AML-193 (cell line): Measurements from ENCODE around the gene PHF11.
"Not testable (repeated sequence)": the region's sequence is repeated elsewhere in the genome, so short reads cannot be mapped to it uniquely, and the experiment has no call there.

Experiments used
- DNase-seq, 2 experiments: peaks; one replicate each; lab custom pipeline; 2025; lab: John Stamatoyannopoulos, UW

PHF11 gene

DNA sequence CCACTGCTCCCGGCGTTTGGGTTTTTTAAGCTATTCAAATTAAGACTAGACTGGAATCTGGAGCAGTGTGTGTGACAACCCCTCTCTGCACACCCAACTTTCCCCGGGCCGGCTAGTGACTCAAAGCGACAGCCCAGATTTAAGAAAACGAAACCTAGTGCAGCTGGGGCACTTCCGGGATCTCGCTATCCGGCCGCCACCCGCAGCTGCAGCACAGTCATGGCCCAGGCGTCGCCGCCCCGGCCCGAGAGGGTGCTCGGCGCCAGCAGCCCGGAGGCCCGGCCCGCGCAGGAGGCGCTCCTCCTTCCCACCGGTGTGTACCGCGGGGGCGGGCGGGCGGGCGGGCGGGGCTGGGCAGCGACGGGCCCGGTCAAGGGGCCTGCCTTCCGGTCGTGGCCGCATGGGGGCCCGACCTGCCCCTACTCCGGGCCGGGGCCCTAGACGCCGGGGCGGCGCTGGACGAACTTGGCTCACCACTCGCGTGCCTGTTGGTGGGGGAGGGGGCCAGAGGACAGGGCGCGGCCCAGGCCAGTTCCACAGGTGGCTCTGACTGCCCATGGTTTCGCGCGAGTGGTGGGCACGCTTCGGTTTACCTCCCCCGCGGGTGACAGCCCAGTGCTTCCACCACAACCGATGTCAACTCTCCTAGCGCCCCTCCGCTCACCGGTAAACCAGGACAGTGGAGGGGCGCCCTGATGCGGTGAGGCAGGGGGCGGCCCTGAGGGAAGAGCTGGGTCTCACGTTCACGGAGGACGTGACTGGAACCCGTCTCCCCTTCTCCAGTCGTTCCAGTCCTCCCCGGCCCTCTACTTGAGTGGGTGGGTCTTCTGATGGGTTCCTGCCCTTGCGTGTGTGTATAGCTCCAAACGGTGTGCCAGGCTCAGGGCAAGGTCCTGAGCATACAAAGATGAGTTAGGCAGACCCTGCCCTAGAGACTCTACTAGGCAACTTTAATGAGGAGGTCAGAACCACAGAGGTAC lies at the start of gene PHF11:
TSS of gene PHF11 (plus strand) at position 171 of the 980 bp plus-strand sequence. CDS start at position 220, 49 bp downstream.
- peak; percentile 70 to 71 for DNase-seq

DNA sequence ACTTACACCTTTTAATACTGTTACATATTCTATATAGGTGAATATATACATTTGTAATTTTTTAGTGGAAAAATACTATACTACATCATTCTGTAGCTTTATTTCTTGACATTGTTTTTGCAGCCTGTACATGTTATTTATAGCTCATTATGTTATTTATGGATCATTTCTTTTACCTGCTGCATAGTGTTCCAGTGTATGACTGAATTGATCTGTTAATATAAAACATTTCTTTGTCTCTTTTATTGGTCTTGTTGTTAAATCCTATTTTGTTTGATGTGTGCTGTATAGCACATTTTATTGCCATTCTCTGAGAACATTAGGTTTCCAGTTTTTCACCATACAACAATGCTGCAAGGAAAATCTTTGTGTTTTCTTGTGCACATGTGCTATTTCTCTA lies 49.3 kb upstream of the PHF11 start:
- DNase-seq: no peak

DNA sequence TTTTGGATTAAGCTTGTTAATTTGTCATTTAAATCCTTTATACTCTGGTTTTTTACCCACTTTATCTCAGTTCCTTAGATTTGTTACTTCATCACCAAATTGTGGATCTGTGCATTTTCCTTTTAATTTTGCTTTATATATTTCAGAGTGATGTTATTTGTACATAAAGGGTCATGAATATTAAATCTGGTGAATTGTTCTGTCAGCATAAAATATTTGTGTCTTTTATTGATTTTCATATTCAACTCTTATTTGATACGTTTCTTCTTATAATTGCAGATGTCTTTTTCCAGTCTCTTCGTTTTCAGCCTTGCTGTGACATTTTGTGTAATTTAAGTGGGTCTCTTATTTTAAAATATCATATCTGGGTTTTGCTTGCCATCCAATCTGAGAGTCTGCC lies 47.0 kb upstream of the PHF11 start:
- DNase-seq: no peak

DNA sequence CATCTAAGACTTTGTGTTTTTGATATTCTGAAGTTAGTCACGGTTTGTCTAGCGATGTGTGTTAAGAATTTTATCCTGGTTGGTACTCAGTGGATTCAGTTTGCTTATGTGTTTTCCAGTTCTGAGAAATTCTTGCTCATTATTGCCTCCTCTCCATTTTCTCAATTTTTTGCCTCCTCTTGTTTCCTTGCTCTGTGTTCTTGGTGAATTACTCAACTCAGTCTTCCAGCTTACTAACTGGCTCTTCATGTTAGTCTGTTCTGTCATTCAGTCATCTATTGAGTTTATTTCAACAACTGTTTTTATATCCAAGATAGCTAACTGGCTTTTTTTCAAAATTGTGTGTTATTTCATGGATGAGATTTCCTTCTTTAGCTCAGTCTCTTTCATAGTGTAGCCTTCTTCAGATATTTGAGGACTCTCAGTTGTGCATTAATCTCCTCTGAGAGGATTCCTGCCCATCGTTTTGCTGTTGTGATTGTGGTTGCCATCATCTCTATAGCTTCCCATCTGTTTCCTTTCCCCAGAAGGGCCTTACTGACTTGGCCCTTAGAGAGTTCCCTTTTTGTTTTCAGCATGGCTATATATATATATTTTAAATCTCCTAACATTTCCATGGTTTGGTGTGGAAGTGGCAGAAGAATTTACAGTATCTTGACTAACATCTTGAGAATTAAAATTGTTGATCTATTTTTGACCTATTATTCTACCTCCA lies 45.5 kb upstream of the PHF11 start:
- peak; percentile 65 to 71 for DNase-seq

DNA sequence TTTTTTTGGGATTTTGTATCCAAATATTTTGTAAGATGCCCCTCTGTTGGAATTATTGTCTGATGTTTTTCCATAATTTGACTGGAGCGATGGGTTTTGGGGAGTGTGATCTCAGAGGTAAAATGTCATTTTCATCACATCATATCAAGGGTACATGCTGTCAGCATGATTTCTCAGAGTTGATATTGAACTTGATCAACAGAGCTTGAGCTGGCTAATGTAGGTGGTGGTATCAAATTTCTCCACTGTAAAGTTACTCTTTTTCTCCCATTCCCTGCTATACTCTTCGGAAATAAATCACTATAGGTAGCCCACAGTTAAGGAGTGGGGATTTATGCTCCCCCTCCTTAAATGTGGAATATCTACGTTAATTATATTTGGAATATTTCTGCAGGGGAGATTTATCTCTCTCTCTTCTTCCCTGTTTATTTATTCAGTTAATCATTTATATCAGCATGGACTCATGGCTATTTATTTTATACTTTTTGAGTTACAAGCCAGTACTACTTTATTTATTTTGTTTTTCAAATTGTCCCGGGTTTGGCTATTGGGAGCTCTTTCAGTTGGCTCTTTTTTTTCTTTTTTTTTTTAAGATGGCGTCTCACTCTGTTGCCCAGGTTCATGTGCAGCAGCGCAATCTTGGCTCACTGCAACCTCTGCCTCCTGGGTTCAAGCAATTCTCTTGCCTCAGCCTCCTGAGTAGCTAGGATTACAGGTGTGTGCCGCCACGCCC lies 42.9 kb upstream of the PHF11 start:
- DNase-seq: no peak

DNA sequence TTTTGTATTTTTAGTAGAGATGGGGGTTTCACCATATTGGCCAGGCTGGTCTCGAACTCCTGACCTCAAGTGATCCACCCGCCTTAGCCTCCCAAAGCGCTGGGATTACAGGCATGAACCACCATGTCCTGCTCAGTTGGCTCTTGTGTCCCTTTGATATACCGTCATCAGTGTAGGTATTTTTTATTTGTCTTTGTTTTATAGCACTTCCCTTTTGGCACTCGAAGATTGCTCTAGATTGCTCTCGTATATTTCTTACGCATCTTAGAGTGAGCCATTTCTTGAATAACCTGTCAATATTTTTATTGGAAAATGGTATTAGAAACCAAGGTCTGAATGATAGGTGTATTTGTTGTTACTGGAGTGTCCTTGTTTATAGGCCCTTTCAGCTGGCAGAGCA lies 42.3 kb upstream of the PHF11 start:
- DNase-seq: no peak

DNA sequence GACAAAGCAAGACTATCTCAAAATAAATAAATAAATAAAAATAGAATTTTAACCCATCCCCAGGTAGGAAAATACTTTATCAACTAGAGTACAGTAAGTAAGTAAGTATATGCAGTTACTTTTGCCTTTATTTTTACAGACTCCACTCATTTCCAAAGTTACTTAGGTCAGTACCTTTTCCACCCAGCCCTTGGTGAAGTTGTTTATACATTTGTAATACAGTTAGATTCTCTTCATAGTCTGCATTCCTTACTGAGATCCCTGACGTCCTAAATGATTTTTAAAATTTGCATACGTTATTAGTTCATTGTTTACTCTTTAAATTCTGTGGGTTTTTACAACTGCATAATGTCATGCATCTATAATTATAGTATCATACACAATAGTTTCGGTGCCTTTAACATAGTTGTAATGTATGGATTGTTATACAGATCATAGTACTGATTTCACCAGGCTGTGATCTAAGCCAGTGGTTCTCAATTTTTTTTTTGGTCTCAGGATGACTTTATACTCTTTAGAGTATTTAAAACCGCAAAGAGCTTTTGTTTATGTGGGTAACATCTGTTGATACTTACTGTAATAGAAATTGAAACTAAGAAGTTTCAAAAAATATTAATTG lies 41.3 kb upstream of the PHF11 start:
- no peak for DNase-seq

DNA sequence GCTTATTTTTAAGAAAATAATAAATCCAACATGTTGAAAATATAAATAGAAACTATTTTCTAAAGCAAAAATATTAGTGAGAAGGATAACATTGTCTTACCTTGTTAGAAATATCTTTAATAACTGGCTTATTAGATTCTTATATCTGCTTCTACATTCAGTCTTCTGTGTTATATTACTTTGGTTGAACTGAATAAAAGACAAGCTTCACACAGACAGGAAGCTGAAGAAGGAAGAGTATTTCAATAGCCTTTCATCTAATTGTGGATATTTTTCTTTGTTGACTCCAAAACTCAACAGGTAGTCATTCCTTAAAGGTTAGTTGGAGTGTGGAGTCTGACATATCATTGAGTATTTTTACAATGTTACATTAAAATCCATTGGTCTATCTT lies 40.8 kb upstream of the PHF11 start:
- no peak for DNase-seq

DNA sequence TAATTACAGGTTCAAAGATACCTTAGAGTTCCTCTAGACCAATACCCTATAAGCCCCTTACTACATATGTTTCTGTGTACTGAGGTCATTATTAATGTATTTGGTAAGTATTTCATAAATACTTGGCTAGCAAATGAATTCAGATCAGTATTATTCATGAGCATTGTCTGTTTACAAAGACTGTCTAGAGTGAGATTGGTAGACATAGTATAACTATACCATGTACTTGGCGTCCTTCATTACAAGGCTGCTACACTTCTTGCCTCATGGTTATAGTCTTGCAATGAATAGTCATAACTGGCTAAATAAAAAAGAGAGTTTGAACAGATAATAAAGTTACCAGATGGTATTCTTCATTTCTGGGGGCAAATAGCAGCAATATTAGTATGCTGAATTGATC lies 39.6 kb upstream of the PHF11 start:
- no peak for DNase-seq

DNA sequence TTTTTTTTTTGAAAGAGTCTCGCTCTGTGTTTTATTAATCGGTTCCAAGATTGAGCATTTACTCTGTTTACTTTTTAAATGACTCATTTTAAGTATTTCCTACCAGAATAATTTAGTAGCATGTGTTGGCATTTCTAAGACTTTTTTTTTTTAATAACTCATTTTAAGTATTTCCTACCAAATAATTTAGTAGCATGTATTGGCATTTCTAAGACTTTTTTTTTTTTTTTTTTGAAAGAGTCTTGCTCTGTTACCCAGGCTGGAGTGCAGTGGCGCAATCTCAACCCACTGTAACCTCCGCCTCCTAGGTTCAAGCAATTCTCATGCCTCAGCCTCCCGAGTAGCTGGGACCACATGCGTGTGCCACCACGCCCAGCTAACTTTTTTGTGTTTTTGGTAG lies 38.5 kb upstream of the PHF11 start:
- DNase-seq: no peak

DNA sequence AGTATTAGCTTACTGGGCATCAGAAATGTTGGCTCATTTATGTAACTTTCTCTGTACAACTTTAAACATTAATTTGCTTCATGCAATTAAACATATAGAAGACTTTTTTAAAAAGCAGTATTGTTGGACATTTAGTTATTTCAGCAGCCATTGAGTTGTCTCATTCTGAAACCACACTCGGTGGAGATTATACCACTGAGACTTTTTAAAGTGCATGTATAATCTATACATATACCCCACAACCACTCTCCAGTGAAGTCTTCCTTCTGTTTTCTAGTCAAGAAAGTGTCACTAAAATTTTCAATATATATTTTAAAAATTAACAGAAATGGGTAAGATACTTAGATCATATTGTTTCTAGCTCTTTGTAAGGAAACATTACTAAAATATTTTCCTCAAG lies 36.2 kb upstream of the PHF11 start:
- no peak for DNase-seq

DNA sequence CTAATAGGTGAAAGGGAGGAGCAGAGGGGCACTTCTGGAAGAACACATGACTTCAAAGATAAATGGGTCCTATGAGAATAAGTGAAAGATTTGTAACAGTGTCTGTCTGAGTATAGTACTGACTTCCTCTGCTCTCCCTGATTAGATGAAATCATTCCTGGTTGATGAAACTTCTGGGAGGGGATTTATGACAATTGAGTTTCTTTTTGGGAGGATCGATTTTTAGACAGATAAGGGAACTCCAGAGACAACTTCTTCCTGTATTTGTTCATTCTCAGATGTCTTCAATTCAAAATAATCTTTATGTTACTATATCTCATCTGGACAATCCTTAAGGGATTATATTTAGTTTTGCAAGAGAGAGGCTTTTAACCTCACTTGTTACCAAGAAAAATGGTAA lies 31.7 kb upstream of the PHF11 start:
- DNase-seq: no peak

DNA sequence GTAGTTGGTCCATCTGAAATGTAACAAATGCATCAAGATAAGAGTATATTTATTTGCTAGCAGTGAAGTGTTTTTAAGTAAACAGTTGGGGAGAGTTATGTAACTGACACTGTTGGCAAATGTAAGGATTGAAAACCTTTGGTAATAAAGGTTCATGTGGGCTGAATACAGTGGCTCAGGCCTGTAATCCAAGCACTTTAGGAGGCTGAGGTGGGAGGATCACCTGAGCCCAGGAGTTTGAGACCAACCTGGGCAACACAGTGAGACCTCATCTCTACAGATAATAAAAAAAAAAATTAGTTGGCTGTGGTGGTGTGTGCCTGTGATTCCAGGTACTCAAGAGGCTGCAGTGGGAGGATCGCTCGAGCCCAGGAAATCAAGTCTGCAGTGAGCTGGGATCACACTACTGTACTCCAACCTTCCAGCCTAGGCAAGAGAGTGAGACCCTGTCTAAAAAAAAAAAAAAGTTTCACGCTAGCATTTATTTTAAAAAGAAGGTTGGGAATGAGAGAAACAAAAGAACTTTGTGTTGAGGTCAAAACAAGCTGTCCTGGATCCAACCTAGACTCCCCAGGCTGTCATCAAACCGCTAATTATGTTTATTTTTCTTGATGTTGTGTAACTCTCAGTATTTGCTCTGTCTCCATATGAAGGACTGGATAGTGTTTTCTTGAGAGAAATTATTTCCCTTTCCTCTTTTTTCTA lies 31.0 kb upstream of the PHF11 start:
- no peak for DNase-seq

DNA sequence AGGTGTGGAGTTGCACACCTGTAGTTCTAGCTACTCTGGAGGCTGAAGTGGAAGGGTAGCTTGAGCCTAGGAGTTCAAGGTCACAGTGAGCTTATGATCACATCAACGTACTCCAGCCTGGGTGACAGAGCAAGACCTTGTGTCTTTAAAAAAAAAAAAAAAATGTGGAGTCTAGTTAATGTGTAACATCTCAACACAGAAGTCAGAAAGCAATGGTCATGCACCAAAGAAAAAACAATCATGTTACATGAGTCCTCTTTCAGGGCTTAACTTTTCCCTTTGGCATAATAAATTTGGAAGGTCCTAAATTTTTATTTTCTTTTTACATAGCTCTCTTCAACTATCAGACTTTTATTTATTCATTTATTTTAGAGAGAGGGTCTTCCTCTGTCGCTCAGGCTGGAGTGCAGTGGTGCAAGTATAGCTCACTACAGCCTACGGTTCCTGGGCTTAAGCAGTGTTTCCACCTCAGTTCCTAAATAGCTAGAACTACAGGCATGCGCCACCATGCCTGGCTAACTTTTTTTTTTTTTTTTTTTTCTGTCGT lies 29.4 kb upstream of the PHF11 start:
- no peak for DNase-seq

DNA sequence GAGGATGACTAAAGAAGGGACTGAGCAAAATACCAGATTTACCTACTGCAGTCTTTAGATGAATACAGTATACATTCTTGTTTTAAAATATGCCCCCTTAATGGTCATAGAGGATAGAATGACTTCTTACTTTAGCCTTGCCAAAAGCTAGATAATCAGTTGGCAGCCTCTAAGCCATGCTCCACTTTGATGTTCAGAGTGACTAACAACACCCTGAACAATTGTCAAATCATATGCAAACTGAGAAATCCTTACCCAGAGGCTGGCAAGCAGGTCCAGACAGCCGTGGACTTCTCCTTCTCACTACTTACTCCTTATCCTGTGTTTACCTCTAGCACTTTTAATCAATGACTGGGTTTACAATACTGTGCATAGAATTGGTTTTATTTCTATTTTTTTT lies 23.6 kb upstream of the PHF11 start:
- DNase-seq: no peak

DNA sequence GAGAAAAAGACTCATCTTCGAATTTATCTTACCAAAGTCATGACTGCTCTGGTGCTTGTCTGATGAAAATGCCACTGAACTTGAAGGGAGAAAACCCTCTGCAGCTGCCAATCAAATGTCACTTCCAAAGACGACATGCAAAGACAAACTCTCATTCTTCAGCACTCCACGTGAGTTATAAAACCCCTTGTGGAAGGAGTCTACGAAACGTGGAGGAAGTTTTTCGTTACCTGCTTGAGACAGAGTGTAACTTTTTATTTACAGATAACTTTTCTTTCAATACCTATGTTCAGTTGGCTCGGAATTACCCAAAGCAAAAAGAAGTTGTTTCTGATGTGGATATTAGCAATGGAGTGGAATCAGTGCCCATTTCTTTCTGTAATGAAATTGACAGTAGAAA lies 19.2 kb upstream of the PHF11 start:
- DNase-seq: no peak

DNA sequence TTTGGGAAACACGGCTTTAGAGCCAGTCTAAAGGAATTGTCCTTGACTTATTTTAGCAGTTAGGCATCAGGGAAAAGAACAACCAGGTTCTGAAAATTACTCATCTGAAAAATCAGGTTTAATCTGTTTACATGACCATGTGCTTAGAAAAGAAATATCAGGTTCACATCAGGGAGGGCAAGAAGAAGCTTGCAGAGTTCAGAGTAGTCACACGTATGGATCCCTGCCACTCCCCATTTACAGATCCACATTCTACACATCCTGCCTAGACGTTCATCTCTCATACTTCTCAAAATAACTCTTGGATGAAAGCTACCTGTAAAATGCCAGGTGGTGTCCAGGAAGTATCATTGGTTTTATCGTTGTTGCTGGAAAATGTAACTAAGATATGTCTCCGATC lies 14.0 kb upstream of the PHF11 start:
- no peak for DNase-seq

DNA sequence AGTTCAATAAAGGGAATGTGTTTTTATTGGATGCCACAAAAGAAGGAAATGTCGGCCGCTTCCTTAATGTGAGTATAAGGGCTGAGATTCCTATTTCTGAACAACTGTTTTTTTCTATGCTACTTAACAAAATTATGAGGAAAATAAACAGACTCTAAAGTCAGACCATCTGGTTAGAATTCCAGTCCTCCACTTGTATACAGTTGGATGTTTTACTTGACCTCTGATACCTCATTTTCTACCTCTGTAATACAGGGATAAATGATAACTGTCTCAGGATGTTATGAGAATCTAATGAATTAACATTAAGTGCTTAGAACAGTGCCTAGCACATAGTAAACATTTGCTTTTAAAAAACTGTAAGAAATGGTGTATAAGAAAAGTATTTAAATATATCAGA lies 7.2 kb upstream of the PHF11 start:
- DNase-seq: no peak

DNA sequence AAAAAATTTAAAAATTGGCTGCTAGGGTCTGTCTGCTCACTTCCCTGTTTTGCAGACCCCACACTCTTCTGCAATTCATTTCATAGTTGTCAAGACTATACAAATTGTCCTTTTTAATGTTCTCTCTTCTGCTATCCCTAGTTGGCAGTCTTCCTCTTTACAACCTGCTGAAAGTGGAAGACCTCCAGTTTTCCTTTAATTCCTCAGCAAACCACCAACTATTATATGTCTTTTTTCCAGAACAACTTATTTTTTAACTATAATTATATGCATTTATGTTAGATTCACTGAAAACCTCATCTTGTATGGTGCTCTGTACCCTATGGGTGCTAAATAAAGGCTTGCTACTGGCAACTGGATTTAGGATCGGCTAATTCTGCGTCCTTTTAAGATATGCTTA lies 1.1 kb upstream of the PHF11 start:
- DNase-seq: peak; percentile 45 to 52

DNA sequence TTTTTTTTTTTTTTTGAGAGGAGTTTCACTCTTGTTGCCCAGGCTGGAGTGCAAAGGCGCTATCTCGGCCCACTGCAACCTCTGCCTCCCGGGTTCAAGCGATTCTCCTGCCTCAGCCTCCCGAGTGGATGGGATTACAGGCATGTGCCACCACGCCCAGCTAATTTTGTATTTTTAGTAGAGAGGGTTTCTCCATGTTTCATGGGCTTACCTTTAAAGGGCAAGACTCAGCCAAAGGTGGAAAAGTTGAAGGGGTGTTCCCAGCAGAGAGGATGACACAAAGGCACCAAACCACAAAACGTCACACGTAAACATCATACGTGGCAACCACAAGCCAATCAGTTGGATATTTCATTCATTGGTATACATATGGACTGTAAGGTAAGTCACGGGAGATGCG lies 1.1 kb downstream of the PHF11 start:
- DNase-seq: not testable (repeated sequence)

DNA sequence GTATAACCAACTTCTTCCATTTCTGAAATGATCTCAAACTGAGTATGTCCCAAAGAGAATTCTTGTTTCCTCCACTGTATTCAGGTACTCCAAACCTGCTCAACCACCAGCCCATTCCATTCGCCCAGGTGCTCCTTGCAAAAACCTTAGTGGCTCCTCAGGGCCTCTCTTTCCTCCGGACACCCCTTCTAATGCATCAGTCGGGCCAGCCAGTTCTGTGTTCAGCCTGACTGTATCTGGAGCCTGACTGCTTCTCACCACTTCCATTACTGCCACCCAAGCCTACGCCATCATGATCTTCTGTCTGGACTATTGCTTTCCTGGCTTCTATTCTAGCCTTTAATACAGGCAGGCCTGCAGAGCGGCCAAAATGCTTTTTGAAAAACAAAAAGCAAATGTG lies 1.5 kb downstream of the PHF11 start:
- DNase-seq: no peak
